Progenitor cell of endocrine pancreas (in vitro differentiated cells): ENCODE measurements around the gene PSEN2. TPM values are rescaled to one million over a fixed set of nuclear protein-coding genes. Genes with fewer than 3 reads are reported as not detected.

Experiments
- DNase-seq: peaks from one replicate; pipeline ENCODE4 v3.0.0; 2021; ENCODE audit warnings: low spot score; ENCODE audit not compliant: unreplicated experiment
- H3K27ac Mint-ChIP-seq: 2 replicates; pipeline ENCODE4 v1.8.0; 2021; ENCODE audit warnings: mild to moderate bottlenecking, moderate library complexity, mixed read lengths
- H3K27me3 Mint-ChIP-seq: 2 replicates; pipeline ENCODE4 v1.8.0; 2021; ENCODE audit warnings: mixed read lengths
- H3K36me3 Mint-ChIP-seq: 2 replicates; pipeline ENCODE4 v1.8.0; 2022; ENCODE audit warnings: mixed read lengths; ENCODE audit not compliant: insufficient read depth
- H3K4me1 Mint-ChIP-seq: 2 replicates; pipeline ENCODE4 v1.8.0; 2021; ENCODE audit warnings: low read depth, mixed read lengths
- H3K4me3 Mint-ChIP-seq: 2 replicates; pipeline ENCODE4 v1.8.0; 2021; ENCODE audit warnings: low read depth, mild to moderate bottlenecking, moderate library complexity, mixed read lengths
- H3K9me3 Mint-ChIP-seq: 2 replicates; pipeline ENCODE4 v1.8.0; 2021; ENCODE audit warnings: low read depth, mixed read lengths
- total RNA-seq: library from RNA; stranded (reverse); gene quantifications from 2 replicates; pipeline ENCODE4 v1.2.1, GENCODE V29; 2021
- TF ChIP-seq, protein P1 (sequence below): fragments of 200-600 bp; sonication (generic); IDR thresholded peaks from one replicate; pipeline ENCODE4 v1.5.0; 2021; ENCODE audit warnings: antibody characterized with exemption, mild to moderate bottlenecking; ENCODE audit not compliant: unreplicated experiment

Gene PSEN2
- total RNA-seq, 1 donor from 2014 or later, result 27.5 TPM

DNA sequence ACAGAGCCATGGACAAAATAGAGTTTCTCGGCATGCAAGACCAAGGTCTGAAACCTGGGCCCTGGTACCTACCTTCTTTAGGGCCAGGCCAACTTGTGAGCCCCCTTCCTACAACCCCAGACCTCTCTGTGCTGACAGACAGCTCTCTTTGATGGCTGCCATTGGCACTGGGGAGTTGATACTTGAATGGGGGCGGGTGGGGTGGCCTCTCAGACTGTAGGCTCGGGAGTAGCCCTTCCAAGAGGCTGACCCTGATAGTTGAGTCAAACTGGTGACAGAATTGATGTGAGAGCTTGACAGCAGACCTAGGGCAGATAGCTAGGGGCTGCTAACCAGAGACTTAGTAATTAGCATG lies 44.7 kb upstream of the PSEN2 start:
- DNase-seq, result no peak
- H3K27ac Mint-ChIP-seq, result no peak overlapping the region
- no peaks in the 10 kb centered on the region for H3K9me3 Mint-ChIP-seq
- no peak overlapping the region for H3K4me3 Mint-ChIP-seq
- H3K36me3 Mint-ChIP-seq, result no peaks in the 10 kb centered on the region
- H3K27me3 Mint-ChIP-seq, result peaks cover 13% of the 10 kb centered on the region
- TF ChIP-seq, protein P1, sequence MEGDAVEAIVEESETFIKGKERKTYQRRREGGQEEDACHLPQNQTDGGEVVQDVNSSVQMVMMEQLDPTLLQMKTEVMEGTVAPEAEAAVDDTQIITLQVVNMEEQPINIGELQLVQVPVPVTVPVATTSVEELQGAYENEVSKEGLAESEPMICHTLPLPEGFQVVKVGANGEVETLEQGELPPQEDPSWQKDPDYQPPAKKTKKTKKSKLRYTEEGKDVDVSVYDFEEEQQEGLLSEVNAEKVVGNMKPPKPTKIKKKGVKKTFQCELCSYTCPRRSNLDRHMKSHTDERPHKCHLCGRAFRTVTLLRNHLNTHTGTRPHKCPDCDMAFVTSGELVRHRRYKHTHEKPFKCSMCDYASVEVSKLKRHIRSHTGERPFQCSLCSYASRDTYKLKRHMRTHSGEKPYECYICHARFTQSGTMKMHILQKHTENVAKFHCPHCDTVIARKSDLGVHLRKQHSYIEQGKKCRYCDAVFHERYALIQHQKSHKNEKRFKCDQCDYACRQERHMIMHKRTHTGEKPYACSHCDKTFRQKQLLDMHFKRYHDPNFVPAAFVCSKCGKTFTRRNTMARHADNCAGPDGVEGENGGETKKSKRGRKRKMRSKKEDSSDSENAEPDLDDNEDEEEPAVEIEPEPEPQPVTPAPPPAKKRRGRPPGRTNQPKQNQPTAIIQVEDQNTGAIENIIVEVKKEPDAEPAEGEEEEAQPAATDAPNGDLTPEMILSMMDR, result no peak
- H3K4me1 Mint-ChIP-seq, result peaks cover 8% of the 10 kb centered on the region

DNA sequence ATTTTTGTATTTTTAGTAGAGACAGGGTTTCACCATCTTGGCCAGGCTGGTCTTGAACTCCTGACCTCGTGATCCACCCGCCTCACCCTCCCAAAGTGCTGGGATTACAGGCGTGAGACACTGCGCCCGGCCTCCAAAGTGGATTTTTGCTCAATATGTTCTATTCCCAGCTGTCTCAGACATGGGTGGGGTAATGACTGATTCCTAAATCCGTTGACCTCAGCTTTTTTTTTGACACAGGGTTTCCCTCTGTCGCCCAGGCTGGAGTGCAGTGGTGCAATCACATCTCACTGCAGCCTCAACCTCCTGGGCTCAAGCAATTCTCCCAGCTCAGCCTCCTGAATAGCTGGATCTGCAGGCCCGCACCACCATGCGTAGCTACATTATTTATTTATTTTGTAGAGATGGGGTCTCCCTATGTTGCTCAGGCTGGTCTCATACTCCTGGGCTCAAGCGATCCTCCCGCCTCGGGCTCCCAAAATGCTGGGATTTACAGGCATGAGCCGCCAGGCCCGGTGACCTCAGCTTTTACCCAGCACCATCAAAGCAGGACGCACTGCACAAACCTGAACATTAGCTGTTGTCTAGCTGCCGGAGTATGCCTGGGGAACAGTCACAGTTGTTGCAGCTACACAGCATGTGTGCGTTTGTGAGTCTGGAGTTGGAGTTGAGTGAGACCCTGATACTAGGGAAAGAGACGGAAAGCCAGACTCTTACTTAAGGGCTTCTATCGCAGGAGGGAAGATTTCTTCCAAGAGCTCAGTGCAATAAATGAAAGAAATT lies 43.7 kb upstream of the PSEN2 start:
- DNase-seq, result no peak
- Mint-ChIP-seq H3K27me3 (peaks cover 13% of the 10 kb centered on the region), H3K27ac (no peak overlapping the region), H3K4me3 (no peak overlapping the region), H3K4me1 (peaks cover 8% of the 10 kb centered on the region), H3K36me3 (no peaks in the 10 kb centered on the region), H3K9me3 (no peaks in the 10 kb centered on the region)
- TF ChIP-seq, protein P1, result no peak

DNA sequence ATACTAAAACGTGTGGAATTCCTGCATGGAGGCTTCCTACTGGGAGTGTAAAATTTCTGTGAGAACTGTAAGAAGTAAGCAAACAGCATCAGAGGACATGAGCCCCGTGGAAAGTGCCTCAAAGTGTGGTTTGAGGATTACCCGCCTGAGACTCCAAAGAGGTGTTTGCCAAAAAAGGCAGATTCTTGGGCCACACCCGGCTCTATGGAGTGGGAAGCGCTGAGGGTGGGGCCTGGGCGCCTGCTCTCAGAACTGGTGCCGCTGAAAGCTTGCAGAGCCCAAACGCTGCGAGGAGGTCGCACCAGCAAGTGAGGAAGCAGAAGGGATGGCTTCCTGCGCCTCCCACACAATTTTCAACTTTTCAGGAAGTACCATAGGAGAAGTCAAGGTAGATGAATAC lies 43.0 kb upstream of the PSEN2 start:
- H3K36me3 Mint-ChIP-seq, result no peaks in the 10 kb centered on the region
- H3K27ac Mint-ChIP-seq, result no peak overlapping the region
- TF ChIP-seq, protein P1, result no peak
- H3K27me3 Mint-ChIP-seq, result peaks cover 13% of the 10 kb centered on the region
- H3K4me3 Mint-ChIP-seq, result no peak overlapping the region
- peaks cover 8% of the 10 kb centered on the region for H3K4me1 Mint-ChIP-seq
- no peak for DNase-seq
- H3K9me3 Mint-ChIP-seq, result no peaks in the 10 kb centered on the region

DNA sequence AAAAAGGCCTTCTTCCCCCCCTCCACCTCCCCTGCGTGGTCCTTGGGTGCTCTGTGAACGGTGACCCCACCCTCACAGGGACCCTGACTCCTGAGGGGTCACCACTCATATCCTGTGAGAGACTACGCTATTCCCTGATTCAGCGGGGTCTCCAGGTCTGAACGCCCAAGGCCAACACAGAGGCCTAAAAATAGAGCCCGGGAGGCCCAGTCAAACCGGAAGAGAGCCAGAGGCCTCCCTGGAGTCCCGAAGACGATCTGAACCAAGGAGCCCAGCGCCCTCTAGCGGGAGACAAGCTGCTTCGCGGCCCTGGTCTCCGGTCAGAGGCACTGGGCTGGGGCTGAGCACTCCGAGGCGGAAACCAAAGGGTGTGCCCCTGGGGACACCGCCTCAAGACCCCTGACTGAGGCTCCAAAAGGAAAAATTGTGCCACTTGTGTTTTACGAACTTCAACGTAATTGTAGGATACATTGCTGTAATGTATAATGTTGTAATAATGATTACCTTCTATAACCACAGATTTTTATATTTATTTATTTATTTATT lies 42.4 kb upstream of the PSEN2 start:
- H3K36me3 Mint-ChIP-seq, result no peaks in the 10 kb centered on the region
- peak overlapping the region; percentile 90 for H3K27ac Mint-ChIP-seq
- H3K4me1 Mint-ChIP-seq, result peaks cover 8% of the 10 kb centered on the region
- TF ChIP-seq, protein P1, result peak; percentile 93
- H3K9me3 Mint-ChIP-seq, result no peaks in the 10 kb centered on the region
- H3K4me3 Mint-ChIP-seq, result no peak overlapping the region
- peaks cover 13% of the 10 kb centered on the region for H3K27me3 Mint-ChIP-seq
- DNase-seq, result peak; percentile 83

DNA sequence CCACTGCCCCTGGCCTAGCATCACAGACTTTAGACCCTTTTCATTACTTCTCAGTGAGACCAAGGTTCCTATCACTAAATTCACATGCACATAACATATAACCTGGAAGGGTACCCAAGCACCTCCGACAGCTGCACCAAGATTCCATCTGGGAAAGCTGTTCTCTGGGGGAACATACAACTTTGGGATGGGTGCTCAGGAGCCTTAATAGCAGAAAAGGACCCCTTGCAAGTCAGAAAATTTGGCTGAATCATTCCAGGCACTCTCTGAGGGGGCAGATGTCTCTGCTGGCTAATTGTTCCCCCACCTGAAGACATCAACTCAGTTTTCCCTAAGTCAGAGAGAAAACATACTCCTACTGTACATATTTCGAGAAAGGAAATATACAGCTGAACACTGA lies 41.3 kb upstream of the PSEN2 start:
- no peaks in the 10 kb centered on the region for H3K36me3 Mint-ChIP-seq
- peaks cover 8% of the 10 kb centered on the region for H3K4me1 Mint-ChIP-seq
- H3K9me3 Mint-ChIP-seq, result no peaks in the 10 kb centered on the region
- no peak overlapping the region for H3K4me3 Mint-ChIP-seq
- DNase-seq, result no peak
- peaks cover 5% of the 10 kb centered on the region for H3K27me3 Mint-ChIP-seq
- H3K27ac Mint-ChIP-seq, result no peak overlapping the region
- TF ChIP-seq, protein P1, result no peak
